ENCODE data around the gene AP1B1.

DNA sequence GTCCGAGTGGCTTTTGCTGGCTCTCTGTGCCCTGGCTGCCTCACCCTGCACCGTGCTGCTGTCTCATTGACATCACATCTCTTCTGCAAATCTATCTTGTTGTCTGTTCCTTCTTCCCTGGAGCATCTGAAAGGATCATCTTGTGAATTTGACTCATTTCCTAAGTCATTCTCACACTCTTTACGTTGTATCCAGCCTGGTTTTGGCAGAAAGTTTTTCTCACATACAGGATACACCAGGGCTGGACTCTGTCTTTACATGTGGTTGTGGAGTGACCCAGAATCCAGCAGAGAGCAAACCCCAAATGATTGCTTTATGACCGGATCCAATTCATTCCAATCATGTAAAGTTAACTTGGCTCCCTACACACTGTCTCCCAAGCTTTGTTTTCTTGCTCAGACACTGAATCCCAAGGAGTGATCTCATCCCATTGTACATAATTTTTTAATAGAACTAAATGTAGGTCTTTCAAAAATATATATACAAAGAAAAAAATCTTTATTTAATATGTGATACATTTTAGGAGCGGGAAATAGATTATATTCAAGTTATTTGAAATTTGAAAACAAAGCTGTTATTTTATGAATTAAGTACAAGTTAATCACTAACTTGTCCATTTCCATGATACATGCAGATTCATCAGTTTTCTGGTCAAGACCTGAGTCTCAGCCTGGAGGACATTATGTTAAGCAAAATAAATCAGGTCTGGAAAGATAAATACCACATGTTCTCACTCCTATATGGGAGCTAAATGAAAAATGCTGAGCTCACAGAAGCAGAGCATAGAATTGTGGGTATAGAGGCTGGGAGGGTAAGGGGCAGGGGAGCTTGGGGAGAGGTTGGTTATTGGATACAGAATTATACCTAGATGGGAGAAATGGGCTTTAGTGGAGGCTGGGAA, 47.1 kb upstream of the AP1B1 start:
- no peak for TF ChIP-seq CTCF (conservative IDR thresholded peaks at IDR 0.05 in 1 of 2, IDR thresholded peaks at IDR 0.05 in 1 of 2; ENCODE audit: extremely low read depth in 1 of 2, insufficient read depth in 1 of 2, low read depth in 1 of 2, low read length in 2 of 2)
- no peak for TF ChIP-seq EZH2 (IDR thresholded peaks at IDR 0.05; ENCODE audit: borderline replicate concordance, low read length)

All from mammary epithelial cell (primary cell).